ENCODE measurements around the gene NEDD4. TPM values are rescaled to one million over a fixed set of nuclear protein-coding genes. Genes with fewer than 3 reads are reported as not detected.
A peak's percentile ranks its signal among the peaks of the same experiment; 100 is the strongest.
"Not testable (repeated sequence)": the region's sequence is repeated elsewhere in the genome, so short reads cannot be mapped to it uniquely, and the experiment has no call there.

The NEDD4 gene
- total RNA-seq, 1 donor from 2014 or later = 24.1 TPM

GRCh38 chr15:55856506-55857164 is 136.8 kb downstream of the NEDD4 start:
- Mint-ChIP-seq H3K4me3 (ENCODE audit: unreplicated experiment) (no peak overlapping the region), H3K27me3 (ENCODE audit: unreplicated experiment) (no peaks in the 10 kb centered on the region), H3K4me1 (ENCODE audit: unreplicated experiment) (no peaks in the 10 kb centered on the region), H3K27ac (ENCODE audit: unreplicated experiment) (no peak overlapping the region), H3K9me3 (ENCODE audit: unreplicated experiment) (no peaks in the 10 kb centered on the region), H3K36me3 (ENCODE audit: unreplicated experiment) (peaks cover 44% of the 10 kb centered on the region)
- TF ChIP-seq CTCF (IDR thresholded peaks at IDR 0.05) = no peak
- DNase-seq (ENCODE audit: extremely low spot score, unreplicated experiment) = no peak

GRCh38 chr15:55853134-55853533 is 140.3 kb downstream of the NEDD4 start:
- no peaks in the 10 kb centered on the region for H3K4me1 Mint-ChIP-seq (ENCODE audit: unreplicated experiment)
- H3K27ac Mint-ChIP-seq (ENCODE audit: unreplicated experiment) = no peak overlapping the region
- H3K27me3 Mint-ChIP-seq (ENCODE audit: unreplicated experiment) = no peaks in the 10 kb centered on the region
- no peak for DNase-seq (ENCODE audit: extremely low spot score, unreplicated experiment)
- peaks cover 23% of the 10 kb centered on the region for H3K36me3 Mint-ChIP-seq (ENCODE audit: unreplicated experiment)
- no peak for TF ChIP-seq CTCF (IDR thresholded peaks at IDR 0.05)
- H3K9me3 Mint-ChIP-seq (ENCODE audit: unreplicated experiment) = no peaks in the 10 kb centered on the region
- no peak overlapping the region for H3K4me3 Mint-ChIP-seq (ENCODE audit: unreplicated experiment)

GRCh38 chr15:55846116-55846707 is 147.2 kb downstream of the NEDD4 start:
- peak; percentile 88 for TF ChIP-seq CTCF (IDR thresholded peaks at IDR 0.05)
- H3K27ac Mint-ChIP-seq (ENCODE audit: unreplicated experiment) = no peak overlapping the region
- peaks cover 24% of the 10 kb centered on the region for H3K36me3 Mint-ChIP-seq (ENCODE audit: unreplicated experiment)
- H3K27me3 Mint-ChIP-seq (ENCODE audit: unreplicated experiment) = no peaks in the 10 kb centered on the region
- DNase-seq (ENCODE audit: extremely low spot score, unreplicated experiment) = no peak
- no peak overlapping the region for H3K4me3 Mint-ChIP-seq (ENCODE audit: unreplicated experiment)
- no peaks in the 10 kb centered on the region for H3K4me1 Mint-ChIP-seq (ENCODE audit: unreplicated experiment)
- H3K9me3 Mint-ChIP-seq (ENCODE audit: unreplicated experiment) = no peaks in the 10 kb centered on the region

GRCh38 chr15:55842897-55843296 is 150.5 kb downstream of the NEDD4 start:
- DNase-seq (ENCODE audit: extremely low spot score, unreplicated experiment); H3K9me3 Mint-ChIP-seq (ENCODE audit: unreplicated experiment); H3K4me3 Mint-ChIP-seq (ENCODE audit: unreplicated experiment); H3K27ac Mint-ChIP-seq (ENCODE audit: unreplicated experiment); H3K4me1 Mint-ChIP-seq (ENCODE audit: unreplicated experiment); H3K27me3 Mint-ChIP-seq (ENCODE audit: unreplicated experiment): not testable (repeated sequence)
- H3K36me3 Mint-ChIP-seq (ENCODE audit: unreplicated experiment) = peaks cover 27% of the 10 kb centered on the region

- no peaks in the 10 kb centered on the region for H3K9me3 Mint-ChIP-seq (ENCODE audit: unreplicated experiment)
- H3K4me3 Mint-ChIP-seq (ENCODE audit: unreplicated experiment) = no peak overlapping the region
- no peak for DNase-seq (ENCODE audit: extremely low spot score, unreplicated experiment)
- peaks cover 26% of the 10 kb centered on the region for H3K36me3 Mint-ChIP-seq (ENCODE audit: unreplicated experiment)
- H3K27ac Mint-ChIP-seq (ENCODE audit: unreplicated experiment) = no peak overlapping the region
- no peaks in the 10 kb centered on the region for H3K27me3 Mint-ChIP-seq (ENCODE audit: unreplicated experiment)
- no peak for TF ChIP-seq CTCF (IDR thresholded peaks at IDR 0.05)
- H3K4me1 Mint-ChIP-seq (ENCODE audit: unreplicated experiment) = peaks cover 4% of the 10 kb centered on the region
These were observed 157.5 kb downstream of the NEDD4 start for GRCh38 chr15:55835866-55836265.

Measured in osteocyte (in vitro differentiated cells).